ENCODE data around the gene ID4.

GRCh38 chr6:19855536-19855935, 18.4 kb downstream of the ID4 start:
- TF ChIP-seq, protein P1, sequence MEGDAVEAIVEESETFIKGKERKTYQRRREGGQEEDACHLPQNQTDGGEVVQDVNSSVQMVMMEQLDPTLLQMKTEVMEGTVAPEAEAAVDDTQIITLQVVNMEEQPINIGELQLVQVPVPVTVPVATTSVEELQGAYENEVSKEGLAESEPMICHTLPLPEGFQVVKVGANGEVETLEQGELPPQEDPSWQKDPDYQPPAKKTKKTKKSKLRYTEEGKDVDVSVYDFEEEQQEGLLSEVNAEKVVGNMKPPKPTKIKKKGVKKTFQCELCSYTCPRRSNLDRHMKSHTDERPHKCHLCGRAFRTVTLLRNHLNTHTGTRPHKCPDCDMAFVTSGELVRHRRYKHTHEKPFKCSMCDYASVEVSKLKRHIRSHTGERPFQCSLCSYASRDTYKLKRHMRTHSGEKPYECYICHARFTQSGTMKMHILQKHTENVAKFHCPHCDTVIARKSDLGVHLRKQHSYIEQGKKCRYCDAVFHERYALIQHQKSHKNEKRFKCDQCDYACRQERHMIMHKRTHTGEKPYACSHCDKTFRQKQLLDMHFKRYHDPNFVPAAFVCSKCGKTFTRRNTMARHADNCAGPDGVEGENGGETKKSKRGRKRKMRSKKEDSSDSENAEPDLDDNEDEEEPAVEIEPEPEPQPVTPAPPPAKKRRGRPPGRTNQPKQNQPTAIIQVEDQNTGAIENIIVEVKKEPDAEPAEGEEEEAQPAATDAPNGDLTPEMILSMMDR (IDR thresholded peaks at IDR 0.05; ENCODE audit: control extremely low read depth in 1 of 3, insufficient read depth in 1 of 3, low read depth in 1 of 3, low read length in 3 of 3) = no peak
- TF ChIP-seq ATF3 (IDR thresholded peaks at IDR 0.05; ENCODE audit: insufficient read depth, low read depth, low read length) = no peak

Measured in H1 (cell line).